ENCODE data around the gene ANKS3. TPM values are rescaled to one million over a fixed set of nuclear protein-coding genes. Genes with fewer than 3 reads are reported as not detected.

Gene ANKS3
- total RNA-seq, 1 experiment from 2014 or later = 25.5 TPM

GRCh38 chr16:4685292-4685691 is 48.8 kb downstream of the ANKS3 start:
- ATAC-seq (no peak), DNase-seq (ENCODE audit: low read depth, low spot score) (no peak)
- intact Hi-C loops (cut with micrococcal nuclease) = no loop called here
- no peak for TF ChIP-seq EGR1 (IDR thresholded peaks at IDR 0.05; ENCODE audit: low read depth)
- H3K27ac ChIP-seq (ENCODE audit: low read depth, low read length) = no peak overlapping the region
- H4K20me1 ChIP-seq (ENCODE audit: insufficient read depth) = no peaks in the 10 kb centered on the region
- no peaks in the 10 kb centered on the region for H3K27me3 ChIP-seq (ENCODE audit: insufficient read depth, low read length)
- no peaks in the 10 kb centered on the region for H3K9me3 ChIP-seq (ENCODE audit: control insufficient read depth in 1 of 2, insufficient read depth in 1 of 2, low read depth in 1 of 2, low read length in 2 of 2)
- BruUV-seq (replicated peaks) = no TSS peak
- peaks cover 0 to 7% of the 10 kb centered on the region in 2 experiments; a peak in 1 of 4 replicates for H3K36me3 ChIP-seq (ENCODE audit: control insufficient read depth in 1 of 2, insufficient read depth in 2 of 2, low read length in 2 of 2)
- CTCF ChIA-PET = no interaction called here
- no peak overlapping the region for H3K9ac ChIP-seq (ENCODE audit: low read length)
- no peak overlapping the region for H2AFZ ChIP-seq (ENCODE audit: low read depth, low read length, poor library complexity, severe bottlenecking)
- RAD21 ChIA-PET (ENCODE audit: low non-redundant PET in 1 of 2, low total read pairs in 2 of 2, uncharacterized antibody in 2 of 2, unreplicated experiment in 2 of 2) = no interaction called here
- POLR2A ChIA-PET = no interaction called here
- H3K4me1 ChIP-seq (ENCODE audit: control insufficient read depth in 1 of 2, insufficient read depth in 2 of 2, low read length in 2 of 2) = no peaks in the 10 kb centered on the region
- no peak overlapping the region for H3K4me2 ChIP-seq (ENCODE audit: low read length)
- H3K4me3 ChIP-seq (replicated peaks in 1 of 2; ENCODE audit: low read depth in 1 of 2, low read length in 2 of 2) = no peak overlapping the region
- no peaks in the 10 kb centered on the region for H3K9me2 ChIP-seq (ENCODE audit: insufficient read depth)
- H3K79me2 ChIP-seq (ENCODE audit: insufficient read depth, low read length) = no peaks in the 10 kb centered on the region

- Histone ChIP-seq H3K36me3 (ENCODE audit: control insufficient read depth in 1 of 2, insufficient read depth in 2 of 2, low read length in 2 of 2) (peaks cover 0 to 7% of the 10 kb centered on the region in 2 experiments; a peak in 1 of 4 replicates), H3K4me2 (ENCODE audit: low read length) (no peak overlapping the region), H3K9me3 (ENCODE audit: control insufficient read depth in 1 of 2, insufficient read depth in 1 of 2, low read depth in 1 of 2, low read length in 2 of 2) (no peaks in the 10 kb centered on the region), H3K4me3 (replicated peaks in 1 of 2; ENCODE audit: low read depth in 1 of 2, low read length in 2 of 2) (no peak overlapping the region), H3K9ac (ENCODE audit: low read length) (no peak overlapping the region), H3K27ac (ENCODE audit: low read depth, low read length) (no peak overlapping the region), H2AFZ (ENCODE audit: low read depth, low read length, poor library complexity, severe bottlenecking) (no peak overlapping the region), H3K79me2 (ENCODE audit: insufficient read depth, low read length) (no peaks in the 10 kb centered on the region), H3K9me2 (ENCODE audit: insufficient read depth) (no peaks in the 10 kb centered on the region), H3K27me3 (ENCODE audit: insufficient read depth, low read length) (no peaks in the 10 kb centered on the region), H3K4me1 (ENCODE audit: control insufficient read depth in 1 of 2, insufficient read depth in 2 of 2, low read length in 2 of 2) (no peaks in the 10 kb centered on the region), H4K20me1 (ENCODE audit: insufficient read depth) (no peaks in the 10 kb centered on the region)
- ChIA-PET POLR2A (no interaction called here), RAD21 (ENCODE audit: low non-redundant PET in 1 of 2, low total read pairs in 2 of 2, uncharacterized antibody in 2 of 2, unreplicated experiment in 2 of 2) (no interaction called here), CTCF (no interaction called here)
- no peak for TF ChIP-seq CBX3 (IDR thresholded peaks at IDR 0.05; ENCODE audit: low read depth)
- no TSS peak for BruUV-seq (replicated peaks)
- DNase-seq (ENCODE audit: low read depth, low spot score) (no peak), ATAC-seq (no peak)
- intact Hi-C loops (cut with micrococcal nuclease) = no loop called here
These were observed 49.3 kb downstream of the ANKS3 start for GRCh38 chr16:4684763-4685162.

- POLR2A ChIA-PET = no interaction called here
- CTCF ChIA-PET = no interaction called here
- H3K9ac ChIP-seq (ENCODE audit: low read length) = no peak overlapping the region
These were observed 49.9 kb downstream of the ANKS3 start for GRCh38 chr16:4684058-4684715.

More at GRCh38 chr16:4684058-4684715, 49.9 kb downstream of the ANKS3 start:
- H3K9me2 ChIP-seq (ENCODE audit: insufficient read depth) = no peaks in the 10 kb centered on the region
- H3K27ac ChIP-seq (ENCODE audit: low read depth, low read length) = no peak overlapping the region
- H2AFZ ChIP-seq (ENCODE audit: low read depth, low read length, poor library complexity, severe bottlenecking) = no peak overlapping the region
- H3K36me3 ChIP-seq (ENCODE audit: control insufficient read depth in 1 of 2, insufficient read depth in 2 of 2, low read length in 2 of 2) = peaks cover 0 to 7% of the 10 kb centered on the region in 2 experiments; a peak in 1 of 4 replicates
- no peak for TF ChIP-seq CTCF (IDR thresholded peaks at IDR 0.05 in 2 of 3, conservative IDR thresholded peaks at IDR 0.05 in 1 of 3; ENCODE audit: borderline replicate concordance in 1 of 3, insufficient read depth in 1 of 3, low read depth in 2 of 3, low read length in 2 of 3)
- TF ChIP-seq ELF1 (IDR thresholded peaks at IDR 0.05; ENCODE audit: borderline replicate concordance, low read depth) = no peak
- no peak for TF ChIP-seq CBX3 (IDR thresholded peaks at IDR 0.05; ENCODE audit: low read depth)
- no peak for TF ChIP-seq JUND (IDR thresholded peaks at IDR 0.05)
- no peak for TF ChIP-seq ZFX (IDR thresholded peaks at IDR 0.05)
- no peak for TF ChIP-seq FOSL1 (IDR thresholded peaks at IDR 0.05; ENCODE audit: low read depth)
- TF ChIP-seq POLR2AphosphoS5 (IDR thresholded peaks at IDR 0.05; ENCODE audit: low read depth, low read length) = no peak
- no peak for TF ChIP-seq SP1 (IDR thresholded peaks at IDR 0.05; ENCODE audit: low read depth)
- no peak for TF ChIP-seq EZH2 (IDR thresholded peaks at IDR 0.05)
- TF ChIP-seq MAX (IDR thresholded peaks at IDR 0.05) = no peak
- no peak for TF ChIP-seq SIN3A (IDR thresholded peaks at IDR 0.05; ENCODE audit: low read depth)
- TF ChIP-seq YY1 (IDR thresholded peaks at IDR 0.05; ENCODE audit: extremely low read depth, insufficient replicate concordance, low read depth, low read length) = no peak
- intact Hi-C loops (cut with micrococcal nuclease) = no loop called here
- H3K27me3 ChIP-seq (ENCODE audit: insufficient read depth, low read length) = no peaks in the 10 kb centered on the region
- H3K9me3 ChIP-seq (ENCODE audit: control insufficient read depth in 1 of 2, insufficient read depth in 1 of 2, low read depth in 1 of 2, low read length in 2 of 2) = no peaks in the 10 kb centered on the region
- no peak overlapping the region for H3K4me2 ChIP-seq (ENCODE audit: low read length)
- H3K4me3 ChIP-seq (replicated peaks in 1 of 2; ENCODE audit: low read depth in 1 of 2, low read length in 2 of 2) = no peak overlapping the region
- H3K4me1 ChIP-seq (ENCODE audit: control insufficient read depth in 1 of 2, insufficient read depth in 2 of 2, low read length in 2 of 2) = no peaks in the 10 kb centered on the region
- no TSS peak for BruUV-seq (replicated peaks)
- H4K20me1 ChIP-seq (ENCODE audit: insufficient read depth) = no peaks in the 10 kb centered on the region
- no peak for ATAC-seq
- no peaks in the 10 kb centered on the region for H3K79me2 ChIP-seq (ENCODE audit: insufficient read depth, low read length)
- DNase-seq (ENCODE audit: low read depth, low spot score) = no peak
- RAD21 ChIA-PET (ENCODE audit: low non-redundant PET in 1 of 2, low total read pairs in 2 of 2, uncharacterized antibody in 2 of 2, unreplicated experiment in 2 of 2) = no interaction called here
